ENCODE results near the gene WDFY2. TPM values are rescaled to one million over a fixed set of nuclear protein-coding genes. Genes with fewer than 3 reads are reported as not detected.

The WDFY2 gene
- total and polyA plus RNA-seq, 2 of the 13 experiments (the other 11 are each of a cell fraction or from before 2014, with no cell fraction given), result 22.6 to 27.0 TPM

DNA sequence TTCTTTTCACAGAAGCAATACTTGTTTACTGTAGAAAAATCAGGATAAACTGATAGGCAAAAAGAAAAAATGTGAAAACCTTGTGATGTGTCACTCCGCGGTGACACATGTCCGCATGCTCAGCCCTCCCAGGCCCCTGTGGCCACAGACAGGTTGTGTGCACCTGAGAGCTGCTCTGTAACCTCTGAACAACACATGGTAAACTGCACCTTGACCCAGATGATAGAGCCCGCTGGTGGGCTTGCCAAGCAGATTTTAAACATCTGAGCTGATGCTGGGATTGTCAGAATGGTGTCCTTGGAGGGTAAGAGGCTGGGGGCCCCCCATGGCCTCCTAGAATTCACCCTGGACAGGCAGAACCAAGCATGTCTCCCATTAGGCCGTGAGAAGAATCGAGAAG lies 185.9 kb downstream of the WDFY2 start:
- Histone ChIP-seq H3K27me3 (ENCODE audit: control insufficient read depth in 1 of 2, insufficient read depth in 2 of 2, low read length in 2 of 2) (no peaks in the 10 kb centered on the region), H3K4me2 (ENCODE audit: low read depth, low read length) (no peak overlapping the region), H3K9me3 (ENCODE audit: low read length) (no peaks in the 10 kb centered on the region), H3K4me3 (replicated peaks in 1 of 3; ENCODE audit: insufficient read depth in 1 of 3, low read depth in 2 of 3, low read length in 3 of 3) (no peak overlapping the region), H2AFZ (ENCODE audit: low read length) (no peak overlapping the region), H3K27ac (ENCODE audit: extremely low read length, insufficient read depth, low read length) (no peak overlapping the region), H3K79me2 (ENCODE audit: insufficient read depth, low read length) (no peaks in the 10 kb centered on the region), H3K9ac (ENCODE audit: insufficient read depth, low read depth, low read length) (no peak overlapping the region), H3K4me1 (ENCODE audit: insufficient read depth, low read length) (peaks cover 23% of the 10 kb centered on the region), H4K20me1 (ENCODE audit: insufficient read depth, low read length) (no peaks in the 10 kb centered on the region), H3K36me3 (replicated peaks in 1 of 2; ENCODE audit: control insufficient read depth in 1 of 2, insufficient read depth in 2 of 2, low read length in 2 of 2) (peaks cover 0 to 14% of the 10 kb centered on the region in 2 experiments; a peak in 3 of 5 replicates)
- 75% methylated on average over 3 of the region's 6 CpGs for WGBS (ENCODE audit: low lambda C conversion rate)
- FAIRE-seq, result no peak
- in situ Hi-C loops (cut with HindIII; ENCODE audit: extremely low pct_ligation_motif_present, low pct_unique_long_range_greater_than_20kb), result no loop called here
- intact Hi-C loops (cut with micrococcal nuclease; ENCODE audit: unreplicated experiment), result no loop called here
- ATAC-seq, result peak; percentile 61
- CTCF ChIA-PET (ENCODE audit: low intra/inter-chr PET ratio, low total read pairs), result no interaction called here
- BruUV-seq (replicated peaks), result no TSS peak
- peak; percentile 15 for DNase-seq (ENCODE audit: low spot score)
- POLR2A ChIA-PET, result interaction anchor here (1.0 kb wide), 1 partner anchor 317 kb away, joined by 3 read pairs; the partner anchor contains the start of gene INTS6
- TF ChIP-seq ZNF501 (CRISPR knock-in tag; IDR thresholded peaks at IDR 0.05) (no peak), ZFP90 (CRISPR knock-in tag; IDR thresholded peaks at IDR 0.05; ENCODE audit: borderline replicate concordance) (no peak), GLI4 (CRISPR knock-in tag; IDR thresholded peaks at IDR 0.05; ENCODE audit: borderline replicate concordance) (no peak), PHF8 (CRISPR knock-in tag; IDR thresholded peaks at IDR 0.05) (no peak), THYN1 (CRISPR knock-in tag; IDR thresholded peaks at IDR 0.05; ENCODE audit: borderline replicate concordance, low read depth) (no peak), AHR (CRISPR knock-in tag; IDR thresholded peaks at IDR 0.05) (no peak), ZNF577 (CRISPR knock-in tag; IDR thresholded peaks at IDR 0.05; ENCODE audit: borderline replicate concordance, low read depth) (no peak), MLLT10 (CRISPR knock-in tag; IDR thresholded peaks at IDR 0.05) (no peak), ZNF782 (CRISPR knock-in tag; IDR thresholded peaks at IDR 0.05; ENCODE audit: borderline replicate concordance) (no peak), ZBTB38 (CRISPR knock-in tag; IDR thresholded peaks at IDR 0.05) (peak; percentile 77; the same call in 1 of the 2 replicates), MIER3 (CRISPR knock-in tag; IDR thresholded peaks at IDR 0.05; ENCODE audit: borderline replicate concordance) (no peak), NFRKB (IDR thresholded peaks at IDR 0.05) (no peak), SMARCC2 (IDR thresholded peaks at IDR 0.05) (no peak), BCL6 (CRISPR knock-in tag; IDR thresholded peaks at IDR 0.05) (no peak), ZNF484 (CRISPR knock-in tag; IDR thresholded peaks at IDR 0.05; ENCODE audit: borderline replicate concordance, low read depth) (no peak)
- TF ChIP-seq, protein P1, sequence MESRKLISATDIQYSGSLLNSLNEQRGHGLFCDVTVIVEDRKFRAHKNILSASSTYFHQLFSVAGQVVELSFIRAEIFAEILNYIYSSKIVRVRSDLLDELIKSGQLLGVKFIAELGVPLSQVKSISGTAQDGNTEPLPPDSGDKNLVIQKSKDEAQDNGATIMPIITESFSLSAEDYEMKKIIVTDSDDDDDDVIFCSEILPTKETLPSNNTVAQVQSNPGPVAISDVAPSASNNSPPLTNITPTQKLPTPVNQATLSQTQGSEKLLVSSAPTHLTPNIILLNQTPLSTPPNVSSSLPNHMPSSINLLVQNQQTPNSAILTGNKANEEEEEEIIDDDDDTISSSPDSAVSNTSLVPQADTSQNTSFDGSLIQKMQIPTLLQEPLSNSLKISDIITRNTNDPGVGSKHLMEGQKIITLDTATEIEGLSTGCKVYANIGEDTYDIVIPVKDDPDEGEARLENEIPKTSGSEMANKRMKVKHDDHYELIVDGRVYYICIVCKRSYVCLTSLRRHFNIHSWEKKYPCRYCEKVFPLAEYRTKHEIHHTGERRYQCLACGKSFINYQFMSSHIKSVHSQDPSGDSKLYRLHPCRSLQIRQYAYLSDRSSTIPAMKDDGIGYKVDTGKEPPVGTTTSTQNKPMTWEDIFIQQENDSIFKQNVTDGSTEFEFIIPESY (CRISPR knock-in tag; IDR thresholded peaks at IDR 0.05), result peak; percentile 28; the same call in 1 of the 2 replicates
- TF ChIP-seq, protein P2, sequence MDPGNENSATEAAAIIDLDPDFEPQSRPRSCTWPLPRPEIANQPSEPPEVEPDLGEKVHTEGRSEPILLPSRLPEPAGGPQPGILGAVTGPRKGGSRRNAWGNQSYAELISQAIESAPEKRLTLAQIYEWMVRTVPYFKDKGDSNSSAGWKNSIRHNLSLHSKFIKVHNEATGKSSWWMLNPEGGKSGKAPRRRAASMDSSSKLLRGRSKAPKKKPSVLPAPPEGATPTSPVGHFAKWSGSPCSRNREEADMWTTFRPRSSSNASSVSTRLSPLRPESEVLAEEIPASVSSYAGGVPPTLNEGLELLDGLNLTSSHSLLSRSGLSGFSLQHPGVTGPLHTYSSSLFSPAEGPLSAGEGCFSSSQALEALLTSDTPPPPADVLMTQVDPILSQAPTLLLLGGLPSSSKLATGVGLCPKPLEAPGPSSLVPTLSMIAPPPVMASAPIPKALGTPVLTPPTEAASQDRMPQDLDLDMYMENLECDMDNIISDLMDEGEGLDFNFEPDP (CRISPR knock-in tag; conservative IDR thresholded peaks at IDR 0.05), result no peak
- TF ChIP-seq, protein P3, sequence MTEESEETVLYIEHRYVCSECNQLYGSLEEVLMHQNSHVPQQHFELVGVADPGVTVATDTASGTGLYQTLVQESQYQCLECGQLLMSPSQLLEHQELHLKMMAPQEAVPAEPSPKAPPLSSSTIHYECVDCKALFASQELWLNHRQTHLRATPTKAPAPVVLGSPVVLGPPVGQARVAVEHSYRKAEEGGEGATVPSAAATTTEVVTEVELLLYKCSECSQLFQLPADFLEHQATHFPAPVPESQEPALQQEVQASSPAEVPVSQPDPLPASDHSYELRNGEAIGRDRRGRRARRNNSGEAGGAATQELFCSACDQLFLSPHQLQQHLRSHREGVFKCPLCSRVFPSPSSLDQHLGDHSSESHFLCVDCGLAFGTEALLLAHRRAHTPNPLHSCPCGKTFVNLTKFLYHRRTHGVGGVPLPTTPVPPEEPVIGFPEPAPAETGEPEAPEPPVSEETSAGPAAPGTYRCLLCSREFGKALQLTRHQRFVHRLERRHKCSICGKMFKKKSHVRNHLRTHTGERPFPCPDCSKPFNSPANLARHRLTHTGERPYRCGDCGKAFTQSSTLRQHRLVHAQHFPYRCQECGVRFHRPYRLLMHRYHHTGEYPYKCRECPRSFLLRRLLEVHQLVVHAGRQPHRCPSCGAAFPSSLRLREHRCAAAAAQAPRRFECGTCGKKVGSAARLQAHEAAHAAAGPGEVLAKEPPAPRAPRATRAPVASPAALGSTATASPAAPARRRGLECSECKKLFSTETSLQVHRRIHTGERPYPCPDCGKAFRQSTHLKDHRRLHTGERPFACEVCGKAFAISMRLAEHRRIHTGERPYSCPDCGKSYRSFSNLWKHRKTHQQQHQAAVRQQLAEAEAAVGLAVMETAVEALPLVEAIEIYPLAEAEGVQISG (CRISPR knock-in tag; IDR thresholded peaks at IDR 0.05), result no peak
- TF ChIP-seq, protein P4, sequence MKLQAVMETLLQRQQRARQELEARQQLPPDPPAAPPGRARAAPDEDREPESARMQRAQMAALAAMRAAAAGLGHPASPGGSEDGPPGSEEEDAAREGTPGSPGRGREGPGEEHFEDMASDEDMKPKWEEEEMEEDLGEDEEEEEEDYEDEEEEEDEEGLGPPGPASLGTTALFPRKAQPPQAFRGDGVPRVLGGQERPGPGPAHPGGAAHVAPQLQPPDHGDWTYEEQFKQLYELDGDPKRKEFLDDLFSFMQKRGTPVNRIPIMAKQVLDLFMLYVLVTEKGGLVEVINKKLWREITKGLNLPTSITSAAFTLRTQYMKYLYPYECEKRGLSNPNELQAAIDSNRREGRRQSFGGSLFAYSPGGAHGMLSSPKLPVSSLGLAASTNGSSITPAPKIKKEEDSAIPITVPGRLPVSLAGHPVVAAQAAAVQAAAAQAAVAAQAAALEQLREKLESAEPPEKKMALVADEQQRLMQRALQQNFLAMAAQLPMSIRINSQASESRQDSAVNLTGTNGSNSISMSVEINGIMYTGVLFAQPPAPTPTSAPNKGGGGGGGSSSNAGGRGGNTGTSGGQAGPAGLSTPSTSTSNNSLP (IDR thresholded peaks at IDR 0.05; ENCODE audit: low read depth, low read length), result no peak

All from HepG2 (cell line).